ENCODE results near the gene DISP1.

DISP1 gene, protein sequence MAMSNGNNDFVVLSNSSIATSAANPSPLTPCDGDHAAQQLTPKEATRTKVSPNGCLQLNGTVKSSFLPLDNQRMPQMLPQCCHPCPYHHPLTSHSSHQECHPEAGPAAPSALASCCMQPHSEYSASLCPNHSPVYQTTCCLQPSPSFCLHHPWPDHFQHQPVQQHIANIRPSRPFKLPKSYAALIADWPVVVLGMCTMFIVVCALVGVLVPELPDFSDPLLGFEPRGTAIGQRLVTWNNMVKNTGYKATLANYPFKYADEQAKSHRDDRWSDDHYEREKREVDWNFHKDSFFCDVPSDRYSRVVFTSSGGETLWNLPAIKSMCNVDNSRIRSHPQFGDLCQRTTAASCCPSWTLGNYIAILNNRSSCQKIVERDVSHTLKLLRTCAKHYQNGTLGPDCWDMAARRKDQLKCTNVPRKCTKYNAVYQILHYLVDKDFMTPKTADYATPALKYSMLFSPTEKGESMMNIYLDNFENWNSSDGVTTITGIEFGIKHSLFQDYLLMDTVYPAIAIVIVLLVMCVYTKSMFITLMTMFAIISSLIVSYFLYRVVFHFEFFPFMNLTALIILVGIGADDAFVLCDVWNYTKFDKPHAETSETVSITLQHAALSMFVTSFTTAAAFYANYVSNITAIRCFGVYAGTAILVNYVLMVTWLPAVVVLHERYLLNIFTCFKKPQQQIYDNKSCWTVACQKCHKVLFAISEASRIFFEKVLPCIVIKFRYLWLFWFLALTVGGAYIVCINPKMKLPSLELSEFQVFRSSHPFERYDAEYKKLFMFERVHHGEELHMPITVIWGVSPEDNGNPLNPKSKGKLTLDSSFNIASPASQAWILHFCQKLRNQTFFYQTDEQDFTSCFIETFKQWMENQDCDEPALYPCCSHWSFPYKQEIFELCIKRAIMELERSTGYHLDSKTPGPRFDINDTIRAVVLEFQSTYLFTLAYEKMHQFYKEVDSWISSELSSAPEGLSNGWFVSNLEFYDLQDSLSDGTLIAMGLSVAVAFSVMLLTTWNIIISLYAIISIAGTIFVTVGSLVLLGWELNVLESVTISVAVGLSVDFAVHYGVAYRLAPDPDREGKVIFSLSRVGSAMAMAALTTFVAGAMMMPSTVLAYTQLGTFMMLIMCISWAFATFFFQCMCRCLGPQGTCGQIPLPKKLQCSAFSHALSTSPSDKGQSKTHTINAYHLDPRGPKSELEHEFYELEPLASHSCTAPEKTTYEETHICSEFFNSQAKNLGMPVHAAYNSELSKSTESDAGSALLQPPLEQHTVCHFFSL (N-terminal part only)

DNA sequence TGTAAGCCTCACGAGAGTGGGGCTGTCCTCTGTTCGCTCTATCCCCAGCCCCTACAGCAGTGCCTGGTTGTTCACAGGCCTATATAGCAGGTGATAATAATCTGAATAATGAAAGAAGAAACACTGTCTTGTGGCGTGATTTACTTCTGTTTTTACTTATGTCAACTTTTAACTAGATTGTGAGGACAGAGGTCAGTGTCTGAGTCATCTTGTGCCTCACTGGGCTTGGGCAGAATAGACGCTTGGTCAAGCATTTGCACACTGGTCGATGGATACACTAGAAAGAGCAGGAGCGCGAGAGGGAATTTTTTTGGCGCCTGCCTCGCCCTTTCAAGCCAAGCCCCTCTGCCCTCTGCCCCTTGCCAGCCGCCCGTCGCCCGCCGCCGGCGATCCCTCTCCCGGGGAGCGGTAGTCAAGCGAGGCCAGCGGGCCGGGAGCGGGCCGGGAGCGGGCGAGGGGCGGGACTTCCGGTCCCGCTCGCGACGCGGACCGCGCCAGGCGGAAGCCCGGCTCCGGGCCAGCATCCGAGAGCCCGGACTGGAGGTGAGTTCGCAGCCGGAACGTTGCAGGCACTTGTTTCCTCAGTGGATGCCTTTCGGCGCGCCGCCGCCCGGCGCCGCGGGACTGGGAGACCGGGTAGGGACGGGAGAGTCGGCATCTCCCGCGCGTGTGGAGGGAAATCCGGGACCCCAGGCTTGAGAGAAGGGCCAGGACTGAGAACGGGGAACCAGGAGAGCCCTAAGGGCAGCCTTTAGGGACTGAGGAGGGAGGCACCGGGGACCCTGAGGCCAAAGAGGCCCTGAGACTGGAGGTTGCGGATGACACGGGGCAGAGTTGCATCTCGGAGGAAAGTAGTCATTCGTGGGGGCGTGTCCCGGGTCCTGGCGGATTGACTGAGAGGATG lies at the start of gene DISP1:
DISP1 (plus strand) TSS at position 504 of the 904 bp plus-strand sequence. CDS start 127,785 bp downstream, outside the sequence.
- FAIRE-seq, result no peak

DNA sequence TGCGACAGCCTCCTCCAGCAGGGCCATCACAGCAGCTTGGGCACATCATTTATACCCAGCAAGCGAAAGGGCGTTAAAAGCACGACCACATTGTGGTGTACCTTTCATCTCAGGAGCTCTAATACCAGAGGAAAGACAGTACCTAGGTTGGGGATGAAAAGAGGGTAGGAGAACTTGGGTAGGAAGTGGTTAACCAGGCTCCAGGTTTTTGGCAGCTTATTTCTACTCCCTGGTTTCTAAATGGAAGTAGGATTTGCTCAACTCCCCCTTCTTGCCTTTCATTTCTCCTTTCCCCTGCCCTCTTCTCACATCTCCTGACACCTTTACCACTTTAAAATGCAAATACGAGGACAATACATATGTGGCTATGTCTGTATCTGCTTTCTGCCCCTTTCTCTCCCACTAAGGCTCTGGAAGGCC lies 47.7 kb upstream of the DISP1 start:
- FAIRE-seq, result no peak

DNA sequence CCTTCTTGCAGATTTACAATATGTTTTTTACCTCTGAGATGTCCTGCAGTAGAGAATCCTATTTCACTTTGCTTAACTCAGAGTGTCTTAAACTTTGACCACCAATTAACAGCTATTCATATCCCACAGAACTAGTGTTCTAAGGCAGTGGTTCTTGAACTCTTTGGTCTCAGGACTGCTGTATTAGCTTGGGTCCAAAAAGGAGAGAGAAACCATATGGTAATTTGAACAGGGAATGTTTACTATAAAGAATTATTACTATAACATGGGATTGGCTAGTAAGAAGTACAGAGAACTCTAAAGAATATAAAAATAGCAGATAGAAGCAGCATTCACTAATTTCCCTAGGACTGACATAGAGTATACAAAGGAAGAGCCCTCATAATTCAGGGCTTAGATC lies 46.2 kb upstream of the DISP1 start:
- FAIRE-seq, result no peak

DNA sequence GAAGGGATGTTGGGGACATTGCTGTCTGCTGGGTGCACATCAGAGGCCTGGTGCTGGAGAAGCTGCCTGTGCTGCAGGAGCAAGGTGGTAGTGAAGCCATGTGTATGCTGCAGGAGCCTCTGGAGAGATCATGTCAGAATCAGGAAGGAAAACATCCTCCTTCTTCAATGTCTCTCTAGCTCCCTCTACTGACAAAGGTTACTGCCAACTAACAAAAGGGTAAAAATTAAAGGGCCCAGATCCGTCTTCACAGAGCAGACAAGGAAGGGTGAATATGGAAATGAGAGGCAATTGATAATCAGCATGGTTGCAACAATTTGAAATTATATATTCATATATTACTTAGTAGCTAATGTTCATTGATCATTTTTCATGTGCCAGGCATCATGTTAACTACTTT lies 45.7 kb upstream of the DISP1 start:
- FAIRE-seq, result no peak

DNA sequence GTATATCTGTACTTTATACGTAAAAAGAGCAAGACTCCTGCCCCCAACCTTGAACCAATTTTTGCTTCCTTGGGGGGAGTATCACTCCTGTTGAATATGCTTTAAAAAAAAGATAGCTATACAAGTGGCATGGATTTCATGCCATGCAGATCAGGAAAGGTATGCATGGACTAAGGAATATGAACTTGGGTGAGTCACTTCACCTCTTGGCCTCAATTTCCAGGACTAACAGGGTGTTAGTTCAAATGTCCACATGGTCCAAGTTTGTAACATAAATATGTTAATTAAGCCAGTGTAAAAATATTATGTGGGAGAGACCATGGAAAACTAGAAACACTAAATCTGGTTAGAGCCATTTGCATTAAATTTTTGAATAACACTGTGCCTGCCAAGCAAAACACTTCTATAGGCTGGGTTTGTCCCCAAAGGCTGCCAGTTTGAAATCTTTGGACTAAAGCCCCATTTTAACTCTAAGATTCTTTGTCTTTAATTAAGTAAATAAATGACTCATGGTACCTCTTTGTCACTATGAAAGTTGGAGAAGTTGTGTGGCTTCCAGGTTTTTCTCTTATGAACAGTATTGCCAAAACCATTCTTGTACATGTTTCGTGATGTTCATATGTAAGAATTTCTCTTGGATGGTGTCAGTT lies 44.7 kb upstream of the DISP1 start:
- no peak for FAIRE-seq

DNA sequence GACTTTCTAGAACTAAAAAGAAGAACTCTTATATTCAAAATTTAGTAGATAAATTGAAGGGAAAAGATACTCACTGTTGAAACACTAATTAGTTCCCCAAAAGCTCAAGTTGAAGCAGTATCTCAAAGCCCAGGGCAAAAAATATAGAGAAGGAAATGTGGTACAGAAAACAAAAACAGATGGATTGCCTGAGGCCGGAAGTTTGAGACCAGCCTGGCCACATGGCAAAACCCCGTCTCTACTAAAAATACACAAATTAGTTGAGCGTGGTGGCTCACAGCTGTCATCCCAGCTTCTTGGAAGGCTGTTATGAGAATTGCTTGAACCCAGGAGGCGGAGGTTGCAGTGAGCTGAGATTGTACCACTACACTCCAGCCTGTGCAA lies 41.9 kb upstream of the DISP1 start:
- FAIRE-seq, result no peak

DNA sequence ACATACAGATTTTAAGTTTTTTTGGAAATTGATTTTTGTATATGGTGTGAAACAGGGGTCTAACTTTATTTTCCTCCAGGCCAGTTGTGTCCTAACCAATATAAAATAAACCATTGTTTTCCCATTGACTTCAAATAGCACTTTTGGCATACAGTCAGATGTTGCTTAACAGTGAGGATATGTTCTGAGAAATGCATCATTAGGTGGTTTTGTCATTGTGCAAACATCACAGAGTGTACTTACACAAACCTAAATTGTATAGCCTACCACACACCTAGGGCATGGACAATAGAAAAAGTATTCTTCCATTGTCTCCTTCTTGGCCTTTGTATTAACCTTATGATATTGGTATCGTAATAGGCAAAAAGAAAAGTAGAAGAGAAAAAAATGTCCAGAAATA lies 37.4 kb upstream of the DISP1 start:
- FAIRE-seq, result no peak

DNA sequence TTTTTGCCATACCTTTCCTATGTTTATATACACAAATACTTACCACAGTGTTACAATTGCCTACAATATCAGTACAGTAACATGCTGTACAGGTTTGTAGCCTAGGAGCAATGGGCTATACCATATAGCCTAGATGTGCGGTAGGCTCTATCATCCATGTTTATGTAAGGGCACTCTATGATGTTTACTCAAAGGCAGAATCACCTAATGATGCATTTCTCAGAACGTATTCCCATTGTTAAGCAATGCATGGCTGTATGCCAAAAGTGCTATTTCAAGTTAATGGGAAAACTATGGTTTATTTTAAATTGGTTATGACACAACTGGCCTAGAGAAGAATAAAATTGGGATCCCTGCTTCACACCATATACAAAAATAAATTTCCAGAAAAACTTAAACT lies 36.9 kb upstream of the DISP1 start:
- no peak for FAIRE-seq

DNA sequence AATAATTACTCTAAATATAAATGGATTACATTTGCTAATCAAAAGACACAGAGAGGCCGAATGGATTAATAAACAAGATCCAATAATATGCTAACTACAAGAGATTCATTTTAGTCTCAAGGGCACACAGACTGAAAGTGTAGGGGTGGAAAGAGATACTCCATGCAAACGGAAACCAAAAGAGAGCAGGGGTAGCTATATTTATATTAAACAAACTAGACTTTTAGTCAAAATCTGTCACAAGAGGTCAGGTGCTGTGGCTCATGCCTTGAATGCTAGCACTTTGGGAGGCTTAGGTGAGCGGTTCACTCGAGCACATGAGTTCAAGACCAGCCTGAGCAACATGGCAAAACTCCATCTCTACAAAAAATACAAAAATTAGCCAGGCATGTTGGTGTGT lies 33.6 kb upstream of the DISP1 start:
- no peak for FAIRE-seq

DNA sequence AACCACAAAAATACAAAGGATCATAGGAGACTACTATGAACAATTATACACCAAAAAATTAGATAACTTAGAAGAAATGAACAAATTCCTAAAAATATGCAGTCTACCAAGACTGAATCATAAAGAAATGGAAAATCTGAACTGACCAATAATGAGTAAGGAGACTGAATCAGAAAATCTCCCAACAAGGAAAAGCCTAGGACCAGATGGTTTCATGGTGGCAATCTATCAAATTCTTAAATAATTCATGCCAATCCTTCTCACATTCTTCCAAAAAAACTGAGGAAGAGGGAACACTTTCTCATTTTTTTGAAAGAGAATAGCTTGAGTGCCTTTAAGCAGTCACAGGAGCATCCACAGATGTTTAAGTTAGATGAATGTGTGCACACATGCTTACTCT lies 31.8 kb upstream of the DISP1 start:
- no peak for FAIRE-seq

DNA sequence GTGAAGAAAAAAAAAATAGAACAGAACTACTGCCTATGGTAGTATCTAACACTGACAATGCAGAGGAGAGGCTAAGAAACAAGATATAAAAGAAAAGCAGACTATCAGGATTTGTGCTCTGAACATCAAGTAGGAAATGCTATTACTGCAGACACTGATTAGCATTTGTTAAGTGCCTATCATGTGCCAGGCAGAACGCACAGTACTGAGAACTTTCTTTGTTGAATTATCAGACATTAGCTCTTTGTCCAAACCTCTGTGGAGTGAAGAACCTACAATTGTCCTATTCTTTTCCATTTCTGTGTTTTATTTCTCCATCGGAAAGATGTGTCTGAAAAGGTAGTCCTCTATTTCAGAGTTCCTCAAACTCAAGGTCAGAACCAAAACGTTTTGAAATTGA lies 30.5 kb upstream of the DISP1 start:
- FAIRE-seq, result no peak

DNA sequence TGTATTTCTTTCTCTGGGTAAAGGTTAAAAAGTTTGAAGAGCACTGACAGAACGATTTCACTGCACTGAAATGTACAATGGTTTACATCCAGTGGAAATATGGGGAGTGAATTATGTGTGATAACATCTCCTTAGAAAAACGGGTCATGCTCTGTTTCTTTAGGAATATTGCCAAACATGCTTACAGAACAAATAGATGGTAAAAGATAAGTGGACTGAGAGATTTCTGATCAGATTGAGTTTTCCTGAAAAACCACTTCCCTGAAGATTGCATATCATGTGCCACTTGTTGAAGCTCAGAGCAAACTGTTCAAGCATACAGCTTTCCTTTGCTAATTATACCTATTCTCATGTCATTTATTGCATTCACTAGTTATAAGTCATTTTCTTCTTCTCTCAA lies 29.9 kb upstream of the DISP1 start:
- no peak for FAIRE-seq

DNA sequence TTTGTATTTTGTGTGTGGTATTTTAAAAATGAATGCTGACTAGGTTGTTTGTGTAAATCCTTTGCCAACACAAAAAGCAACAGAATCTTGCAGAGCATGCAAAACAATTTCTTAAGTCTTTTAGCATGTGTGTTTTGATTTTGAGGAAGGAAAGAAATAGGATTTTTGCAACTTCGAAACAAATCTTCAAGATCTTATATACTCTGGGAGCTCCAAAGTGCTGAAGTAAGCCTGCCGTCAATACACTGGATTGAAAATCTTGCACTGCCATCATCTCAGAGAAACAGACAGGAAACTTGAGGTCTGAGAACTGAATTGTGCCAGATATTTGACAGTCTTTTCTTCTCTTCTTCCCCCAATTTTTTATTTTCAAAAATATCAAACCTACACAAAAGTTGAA lies 29.3 kb upstream of the DISP1 start:
- FAIRE-seq, result no peak

DNA sequence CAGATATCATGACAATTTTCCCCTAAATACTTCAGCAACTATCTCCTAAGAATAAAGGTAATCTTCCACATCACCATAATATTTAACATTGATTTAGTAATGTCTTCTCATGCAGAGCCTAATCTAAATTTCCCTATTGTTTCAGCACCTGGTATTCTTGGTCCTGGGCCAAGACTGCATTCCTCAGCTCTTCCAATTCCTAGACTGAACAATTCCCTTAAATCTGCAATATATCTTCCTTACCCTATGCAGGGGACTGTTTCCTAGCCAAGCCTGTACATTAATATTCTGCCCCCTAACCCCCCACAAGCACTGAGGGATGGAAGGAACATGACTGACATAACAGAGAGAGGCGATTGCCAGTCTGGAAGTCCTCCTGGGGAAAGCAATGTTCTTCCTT lies 28.7 kb upstream of the DISP1 start:
- no peak for FAIRE-seq

DNA sequence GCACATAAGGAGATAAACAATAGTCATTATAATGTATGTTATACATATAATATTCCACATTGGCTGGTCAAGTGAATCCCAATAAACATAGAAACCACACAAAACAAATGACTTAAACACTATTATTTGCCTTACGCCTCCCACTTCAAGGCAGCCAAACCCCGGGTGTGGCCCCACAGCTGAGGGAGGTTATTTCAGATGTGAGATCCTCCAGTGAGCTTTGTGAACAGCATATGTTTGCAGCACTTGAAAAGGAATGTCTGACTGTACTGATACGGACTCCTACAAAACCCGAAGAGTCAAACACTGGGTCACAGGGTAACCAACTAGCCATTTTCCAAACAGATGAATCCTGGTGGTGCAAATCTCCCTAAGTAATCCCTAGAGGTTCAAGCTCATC lies 27.1 kb upstream of the DISP1 start:
- FAIRE-seq, result no peak

DNA sequence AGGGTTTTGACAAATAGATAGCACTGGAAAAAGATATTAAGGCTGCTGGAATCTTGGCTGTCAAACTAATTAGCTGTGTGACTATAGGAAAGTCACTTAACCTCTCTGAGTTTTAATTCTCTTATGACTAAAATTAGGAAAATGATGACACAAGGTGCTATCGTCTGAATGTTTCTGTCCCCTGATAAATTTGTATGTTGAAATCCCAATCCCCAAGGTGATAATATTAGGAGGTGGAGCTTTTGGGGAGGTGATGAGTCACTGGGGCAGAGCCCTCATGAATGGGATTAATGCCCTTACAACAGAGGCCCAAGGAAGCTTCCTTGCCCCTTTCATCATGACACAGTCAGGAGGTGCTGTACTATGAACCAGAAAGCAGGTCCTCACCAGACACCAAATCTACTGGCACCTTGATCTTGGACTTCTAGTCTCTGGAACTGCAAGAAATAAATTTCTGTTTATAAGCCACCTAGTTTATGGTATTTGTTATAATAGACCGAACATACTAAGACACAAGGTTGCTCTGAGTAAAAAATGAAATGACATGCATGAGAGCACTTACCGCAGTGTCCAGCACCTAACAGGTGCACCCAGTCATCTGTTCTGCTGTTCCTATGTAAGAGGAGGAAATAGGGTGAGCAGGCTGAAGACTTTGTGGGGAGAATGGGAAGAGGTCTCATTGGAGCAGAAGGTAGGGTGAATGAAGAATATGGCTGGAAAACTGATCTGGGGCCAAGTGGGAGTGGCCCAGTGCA lies 26.3 kb upstream of the DISP1 start:
- no peak for FAIRE-seq

DNA sequence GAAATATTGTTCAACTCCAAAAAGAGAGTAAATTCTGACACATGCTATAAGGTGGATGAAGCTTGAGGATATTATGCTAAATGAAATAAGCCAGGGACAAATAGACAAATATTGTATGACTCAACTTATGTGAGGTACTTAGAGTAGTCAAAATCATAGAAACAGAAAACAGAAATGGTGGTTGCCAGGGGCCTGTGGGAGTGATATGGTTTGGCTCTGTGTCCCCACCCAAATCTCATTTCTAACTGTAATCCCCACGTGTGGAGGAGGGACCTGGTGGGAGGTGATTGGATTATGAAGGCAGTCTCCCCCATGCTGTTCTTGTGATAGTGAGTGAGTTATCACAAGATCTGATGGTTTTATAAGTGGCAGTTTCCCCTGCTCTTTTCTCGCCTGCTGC lies 24.7 kb upstream of the DISP1 start:
- no peak for FAIRE-seq

DNA sequence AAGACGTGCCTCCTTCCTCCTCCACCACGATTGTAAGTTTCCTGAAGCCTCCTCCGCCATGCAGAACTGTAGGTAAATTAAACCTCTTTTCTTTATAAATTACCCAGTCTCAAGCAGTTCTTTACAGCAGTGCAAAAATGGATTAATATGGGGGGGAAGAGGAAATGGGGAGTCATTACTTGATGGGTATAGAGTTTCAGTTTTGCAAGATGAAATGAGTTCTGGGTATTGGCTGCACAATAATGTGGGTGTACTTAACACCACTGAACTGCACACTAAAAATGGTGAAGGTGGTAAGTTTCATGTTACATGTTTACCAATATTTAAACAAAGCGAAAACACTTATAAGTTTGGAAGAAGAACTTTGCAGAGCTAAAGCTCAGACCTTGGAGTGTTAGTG lies 24.3 kb upstream of the DISP1 start:
- FAIRE-seq, result no peak

DNA sequence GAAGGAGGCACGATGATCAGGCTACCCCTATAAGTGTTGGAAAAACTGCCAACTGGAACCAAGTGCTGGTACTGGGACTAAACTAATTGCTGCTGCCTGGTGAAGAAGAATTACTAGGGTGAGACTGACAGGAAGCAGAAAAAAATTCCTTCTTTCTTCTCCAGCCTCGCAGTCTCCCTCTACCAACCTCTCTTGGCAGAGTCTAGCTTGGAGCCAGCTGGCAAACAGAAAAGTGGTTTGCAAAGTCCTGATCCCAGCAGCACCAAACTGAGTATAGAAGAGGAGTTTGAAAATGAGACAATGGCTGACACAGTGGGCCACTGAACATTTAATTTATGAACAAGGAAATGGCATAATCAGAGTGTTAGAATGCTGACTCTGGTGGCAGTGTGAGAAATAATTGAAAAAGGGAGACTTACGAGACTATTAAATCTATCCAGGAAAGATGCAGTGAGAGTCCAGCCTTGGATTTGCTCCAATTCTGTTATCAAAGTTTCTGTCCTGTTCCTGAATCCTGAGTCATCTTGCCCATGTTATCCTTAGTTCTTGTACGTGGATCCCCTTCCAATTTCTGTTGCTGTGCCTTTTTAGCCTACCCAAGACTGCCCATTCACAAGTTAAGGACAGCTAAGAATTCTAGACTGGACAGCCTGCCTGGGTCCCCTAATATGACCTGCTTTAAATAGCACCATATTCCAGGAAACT lies 23.7 kb upstream of the DISP1 start:
- FAIRE-seq, result no peak

DNA sequence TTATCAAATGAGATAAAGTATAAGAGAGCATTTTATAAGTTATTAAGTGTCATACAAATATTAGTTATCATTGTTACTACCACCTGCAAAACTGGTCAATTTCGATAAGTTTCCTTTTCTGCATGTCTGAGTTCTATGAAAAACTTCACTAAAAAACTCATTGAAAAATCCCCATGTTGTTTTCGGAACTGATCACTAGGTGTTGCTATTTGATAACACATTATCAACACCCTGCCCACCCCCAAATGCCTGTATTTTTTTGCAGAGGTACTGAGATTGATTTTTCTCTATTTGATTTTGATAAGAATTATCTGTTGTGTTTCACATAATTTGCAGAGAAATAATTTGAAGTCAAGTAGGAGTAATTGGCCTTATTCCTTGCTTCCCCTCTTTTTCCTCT lies 22.1 kb upstream of the DISP1 start:
- peak; percentile 46 for FAIRE-seq
